IPS-NIHi7 (cell line): ENCODE data around the gene TECPR1.

Source experiments
- DNase-seq: peaks from one replicate; pipeline ENCODE4 v3.0.0; 2012; ENCODE audit warnings: mixed read lengths; ENCODE audit errors: extremely low spot score

Gene TECPR1

GRCh38 chr7:98284335-98285036 lies 32.5 kb upstream of the TECPR1 start:
- no peak for DNase-seq

- DNase-seq: no peak
These were observed 31.8 kb upstream of the TECPR1 start for GRCh38 chr7:98283887-98284222.

- no peak for DNase-seq
These were observed 31.3 kb upstream of the TECPR1 start for GRCh38 chr7:98283127-98283886.

GRCh38 chr7:98282703-98283102 lies 30.7 kb upstream of the TECPR1 start:
- no peak for DNase-seq

- DNase-seq: no peak
These were observed 29.9 kb upstream of the TECPR1 start for GRCh38 chr7:98281757-98282606.

GRCh38 chr7:98280791-98281756 lies 29.0 kb upstream of the TECPR1 start, which contains the start of gene BRI3:
Gene BRI3 (plus strand): TSS chr7:98281686. CDS start chr7:98281796, 110 bp downstream.
- peak; percentile 94 for DNase-seq

- DNase-seq: no peak
These were observed 28.3 kb upstream of the TECPR1 start for GRCh38 chr7:98280296-98280695.

GRCh38 chr7:98278936-98279335 lies 26.9 kb upstream of the TECPR1 start:
- no peak for DNase-seq

GRCh38 chr7:98278408-98278807 lies 26.4 kb upstream of the TECPR1 start:
- no peak for DNase-seq

GRCh38 chr7:98276241-98276761 lies 24.3 kb upstream of the TECPR1 start:
- no peak for DNase-seq

- no peak for DNase-seq
These were observed 15.3 kb upstream of the TECPR1 start for GRCh38 chr7:98267303-98267702.

GRCh38 chr7:98266840-98267239 lies 14.8 kb upstream of the TECPR1 start:
- DNase-seq: no peak

- DNase-seq: no peak
These were observed 13.8 kb upstream of the TECPR1 start for GRCh38 chr7:98265841-98266271.

- no peak for DNase-seq
These were observed 5.7 kb upstream of the TECPR1 start for GRCh38 chr7:98257701-98258100.

GRCh38 chr7:98256431-98256830 lies 4.4 kb upstream of the TECPR1 start:
- DNase-seq: no peak

- no peak for DNase-seq
These were observed 3.0 kb upstream of the TECPR1 start for GRCh38 chr7:98254951-98255610.

GRCh38 chr7:98254516-98254915 lies 2.5 kb upstream of the TECPR1 start:
- no peak for DNase-seq

- DNase-seq: no peak
These were observed 508 bp upstream of the TECPR1 start for GRCh38 chr7:98252425-98253054.

GRCh38 chr7:98251231-98251600 lies 816 bp downstream of the TECPR1 start:
- peak; percentile 21 for DNase-seq

- DNase-seq: peak; percentile 24
These were observed 1.2 kb downstream of the TECPR1 start for GRCh38 chr7:98250789-98251188.
